ENCODE results near the gene LRRFIP1.

LRRFIP1 gene

DNA sequence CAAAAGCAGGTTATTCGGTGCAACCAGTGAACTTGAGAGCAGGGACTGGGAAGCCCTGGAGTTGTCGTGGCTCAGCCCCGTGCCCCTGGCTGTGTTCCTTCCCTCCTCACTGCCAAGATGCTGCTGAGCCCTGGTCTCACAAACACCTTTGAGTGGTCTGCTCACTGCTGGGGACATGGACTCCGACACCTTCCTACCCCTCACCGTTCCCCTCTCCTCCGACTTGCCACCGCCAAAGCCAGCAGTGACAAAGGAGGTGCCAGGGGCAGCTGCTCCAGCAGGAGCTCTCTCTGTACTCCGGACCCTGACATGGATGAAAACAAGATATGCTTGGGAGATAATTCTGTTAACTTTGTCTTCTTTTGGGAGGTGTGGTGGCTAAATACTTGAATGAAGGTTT is 17.9 kb downstream of the LRRFIP1 start:
- Mint-ChIP-seq H3K9me3 (peaks cover 4% of the 10 kb centered on the region), H3K4me1 (peaks cover 40% of the 10 kb centered on the region), H3K27ac (no peak overlapping the region), H3K36me3 (ENCODE audit: low read depth) (peaks cover 61% of the 10 kb centered on the region), H3K27me3 (ENCODE audit: low read depth, poor library complexity) (peaks cover 3% of the 10 kb centered on the region), H3K4me3 (no peak overlapping the region)
- no peak for TF ChIP-seq CTCF (IDR thresholded peaks at IDR 0.05)
- DNase-seq: no peak

- H3K9me3 Mint-ChIP-seq: peaks cover 21% of the 10 kb centered on the region
- H3K27ac Mint-ChIP-seq: peak overlapping the region; percentile 61
- H3K27me3 Mint-ChIP-seq (ENCODE audit: low read depth, poor library complexity): peaks cover 3% of the 10 kb centered on the region
- peaks cover 68% of the 10 kb centered on the region for H3K36me3 Mint-ChIP-seq (ENCODE audit: low read depth)
- TF ChIP-seq CTCF (IDR thresholded peaks at IDR 0.05): no peak
- H3K4me1 Mint-ChIP-seq: peaks cover 40% of the 10 kb centered on the region
- H3K4me3 Mint-ChIP-seq: no peak overlapping the region
- no peak for DNase-seq
These were observed 20.0 kb downstream of the LRRFIP1 start for GRCh38 chr2:237647176-237648015.

DNA sequence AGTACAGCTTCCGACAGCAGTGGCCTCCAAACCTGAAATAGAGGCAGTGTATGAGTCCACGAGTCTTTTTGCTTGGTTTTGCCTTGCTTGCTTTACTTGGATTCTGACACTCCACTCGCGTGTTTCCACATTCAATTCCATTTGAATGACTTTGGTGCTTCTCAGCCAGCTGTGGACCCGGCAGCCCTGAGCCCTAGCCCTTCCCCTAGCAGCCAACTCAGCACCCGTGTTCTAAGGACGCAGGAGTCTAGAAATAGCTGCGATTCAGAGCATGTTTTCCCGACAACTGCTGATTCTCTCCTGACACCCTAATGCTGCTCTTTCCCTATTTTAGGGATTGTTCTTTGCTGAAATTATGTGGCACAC is 20.6 kb downstream of the LRRFIP1 start:
- no peak overlapping the region for H3K4me3 Mint-ChIP-seq
- H3K27me3 Mint-ChIP-seq (ENCODE audit: low read depth, poor library complexity): peaks cover 3% of the 10 kb centered on the region
- no peak for TF ChIP-seq CTCF (IDR thresholded peaks at IDR 0.05)
- no peak overlapping the region for H3K27ac Mint-ChIP-seq
- peaks cover 40% of the 10 kb centered on the region for H3K4me1 Mint-ChIP-seq
- no peak for DNase-seq
- peaks cover 27% of the 10 kb centered on the region for H3K9me3 Mint-ChIP-seq
- H3K36me3 Mint-ChIP-seq (ENCODE audit: low read depth): peaks cover 74% of the 10 kb centered on the region

DNA sequence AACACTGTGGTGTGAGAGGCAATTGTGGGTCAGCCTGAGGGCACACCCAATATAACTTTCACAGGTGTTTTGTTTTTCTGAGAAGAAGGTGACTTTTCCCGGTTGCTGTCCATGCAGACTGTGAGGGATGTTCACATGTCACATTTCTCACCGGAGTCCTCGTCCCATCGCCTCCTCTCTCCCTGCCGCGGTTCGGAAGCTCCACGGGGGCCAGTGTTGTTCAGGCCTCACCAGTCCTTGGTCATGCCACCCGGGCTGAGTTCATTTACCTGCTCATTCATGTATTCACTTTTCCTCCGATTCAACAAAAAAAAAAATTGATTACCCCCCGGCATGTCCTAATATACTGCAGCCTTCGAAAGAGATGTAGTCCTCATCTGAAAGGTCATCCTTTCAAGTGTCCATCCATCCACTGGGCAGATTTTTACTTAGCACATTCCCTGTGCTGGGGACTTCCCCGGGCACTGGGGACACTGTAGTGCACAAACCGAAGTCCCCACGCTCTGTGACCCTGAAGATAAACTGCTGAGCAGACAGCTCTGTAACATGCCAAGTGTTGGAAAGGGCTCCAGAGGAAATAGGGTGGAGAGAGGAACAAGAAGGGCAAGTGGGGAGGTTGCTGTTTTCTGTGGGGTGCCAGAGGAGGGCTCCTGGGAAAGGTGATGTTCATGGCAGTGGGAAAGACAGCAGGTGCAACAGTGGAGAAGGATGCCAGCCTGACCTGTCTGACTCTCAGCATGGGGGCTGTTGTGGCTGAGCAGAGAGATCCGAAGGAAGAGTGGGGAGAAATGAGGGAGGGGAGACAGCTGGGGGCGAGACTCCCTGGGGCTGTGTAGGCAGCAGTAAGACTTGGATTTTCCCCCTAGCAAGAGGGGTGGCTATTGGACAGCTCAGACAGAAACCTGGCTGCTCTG is 22.4 kb downstream of the LRRFIP1 start:
- TF ChIP-seq CTCF (IDR thresholded peaks at IDR 0.05): no peak
- DNase-seq: no peak
- H3K27ac Mint-ChIP-seq: no peak overlapping the region
- H3K4me3 Mint-ChIP-seq: no peak overlapping the region
- H3K4me1 Mint-ChIP-seq: peaks cover 26% of the 10 kb centered on the region
- H3K27me3 Mint-ChIP-seq (ENCODE audit: low read depth, poor library complexity): peaks cover 3% of the 10 kb centered on the region
- peaks cover 42% of the 10 kb centered on the region for H3K9me3 Mint-ChIP-seq
- H3K36me3 Mint-ChIP-seq (ENCODE audit: low read depth): peaks cover 81% of the 10 kb centered on the region

DNA sequence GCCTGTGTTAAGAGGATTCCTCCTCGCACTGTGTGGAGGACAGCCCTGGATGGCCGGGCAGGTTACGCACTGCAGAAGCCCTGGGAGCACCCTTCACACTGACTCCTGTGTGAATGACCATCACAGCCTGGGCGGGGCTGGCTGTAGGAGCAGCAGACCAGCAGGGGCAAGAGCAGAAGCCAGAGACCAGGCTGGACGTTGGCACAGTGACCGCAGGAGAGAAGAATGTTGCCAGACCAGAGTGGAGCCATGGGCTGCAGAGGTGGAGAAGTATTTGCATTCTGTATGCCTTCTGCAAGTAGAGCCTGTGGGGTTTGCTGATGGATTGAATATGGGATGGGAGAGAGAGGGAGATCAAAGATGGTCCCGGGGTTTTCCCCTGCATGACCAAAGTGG is 23.1 kb downstream of the LRRFIP1 start:
- no peak overlapping the region for H3K27ac Mint-ChIP-seq
- no peak for TF ChIP-seq CTCF (IDR thresholded peaks at IDR 0.05)
- peaks cover 21% of the 10 kb centered on the region for H3K4me1 Mint-ChIP-seq
- H3K4me3 Mint-ChIP-seq: no peak overlapping the region
- H3K36me3 Mint-ChIP-seq (ENCODE audit: low read depth): peaks cover 78% of the 10 kb centered on the region
- H3K27me3 Mint-ChIP-seq (ENCODE audit: low read depth, poor library complexity): peaks cover 3% of the 10 kb centered on the region
- H3K9me3 Mint-ChIP-seq: peaks cover 45% of the 10 kb centered on the region
- no peak for DNase-seq

All from nephron progenitor cell (in vitro differentiated cells).